Stimulated activated CD8-positive, alpha-beta memory T cell treated with anti-CD3 and anti-CD28 coated beads, Interleukin-12 subunit alpha, Interleukin-12 subunit beta, amount 100 ng/mL, for 4 hours (primary cell): Measurements from ENCODE around the gene PTPRM.
A peak's percentile ranks its signal among the peaks of the same experiment; 100 is the strongest.

ENCODE experiments used
- DNase-seq: peaks from one replicate; pipeline ENCODE4 v3.0.0-alpha.2; 2020; ENCODE audit warnings: low read depth

The PTPRM gene

DNA sequence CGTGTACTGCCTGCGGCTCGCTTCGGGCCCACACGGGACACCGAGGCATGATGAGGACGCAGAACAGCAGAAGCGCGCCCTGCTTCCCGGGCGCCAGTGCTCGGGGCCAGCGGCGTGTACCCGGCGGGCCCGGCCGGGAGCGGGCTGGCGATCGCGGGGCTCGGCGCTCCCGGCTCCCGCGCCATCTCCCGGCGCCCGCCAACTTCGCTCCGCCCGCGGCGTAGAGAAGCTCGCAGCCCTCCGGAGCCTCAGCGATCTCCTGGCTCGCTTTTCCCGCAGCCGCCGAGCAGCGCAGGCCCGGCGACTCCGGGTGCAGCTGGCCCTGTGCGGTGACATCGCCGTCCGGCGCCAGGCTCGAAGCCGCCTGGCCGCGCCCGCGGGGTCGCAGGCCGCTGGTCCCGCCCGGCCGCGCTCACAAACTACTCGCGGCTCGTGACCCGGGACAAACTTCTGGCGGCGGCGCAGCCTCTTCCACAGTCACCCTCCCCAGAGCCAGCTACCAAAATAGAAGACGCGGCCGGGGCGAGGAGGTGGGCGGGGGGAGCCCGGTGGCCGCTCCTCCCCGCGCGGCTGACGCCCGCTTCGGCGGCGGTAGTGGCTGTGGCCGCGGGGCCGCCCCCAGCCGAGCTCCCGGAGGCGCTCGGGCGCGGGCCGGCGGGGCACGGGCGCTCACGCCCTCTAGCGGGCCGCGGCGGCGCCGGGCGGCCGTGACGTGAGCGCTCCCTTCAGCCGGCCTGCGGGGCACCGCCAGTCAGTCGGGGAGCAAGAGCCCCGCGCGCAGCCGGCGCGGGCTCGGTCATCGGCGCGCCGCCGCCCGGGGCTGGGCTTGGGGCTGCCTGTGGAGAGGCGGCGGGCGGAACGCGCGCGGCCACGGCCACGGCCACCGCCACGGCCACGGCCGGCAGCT lies at the start of gene PTPRM:
Gene PTPRM, plus strand, starts transcription at position 750 of the 907 bp plus-strand sequence. CDS start 503 bp downstream, outside the sequence.
- DNase-seq, result peak; percentile 13

DNA sequence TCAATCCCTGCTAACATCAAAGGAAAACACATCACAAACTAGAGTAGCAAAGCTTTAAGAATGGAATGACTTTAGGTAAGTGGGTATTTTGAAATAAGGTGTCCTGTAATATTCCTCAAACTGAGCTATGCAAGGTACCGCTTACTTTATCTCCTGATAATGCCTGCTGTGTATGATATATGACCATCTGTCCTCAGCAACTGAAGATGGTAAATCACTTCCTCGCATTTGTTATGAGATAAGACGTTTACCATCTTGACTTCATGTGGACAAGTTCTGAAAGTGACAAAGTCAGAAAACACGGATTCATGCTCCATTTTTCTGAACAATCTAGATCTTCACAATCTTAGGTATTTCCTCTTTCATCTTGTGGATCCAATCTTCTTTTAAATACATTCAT lies 49.3 kb upstream of the PTPRM start:
- no peak for DNase-seq

DNA sequence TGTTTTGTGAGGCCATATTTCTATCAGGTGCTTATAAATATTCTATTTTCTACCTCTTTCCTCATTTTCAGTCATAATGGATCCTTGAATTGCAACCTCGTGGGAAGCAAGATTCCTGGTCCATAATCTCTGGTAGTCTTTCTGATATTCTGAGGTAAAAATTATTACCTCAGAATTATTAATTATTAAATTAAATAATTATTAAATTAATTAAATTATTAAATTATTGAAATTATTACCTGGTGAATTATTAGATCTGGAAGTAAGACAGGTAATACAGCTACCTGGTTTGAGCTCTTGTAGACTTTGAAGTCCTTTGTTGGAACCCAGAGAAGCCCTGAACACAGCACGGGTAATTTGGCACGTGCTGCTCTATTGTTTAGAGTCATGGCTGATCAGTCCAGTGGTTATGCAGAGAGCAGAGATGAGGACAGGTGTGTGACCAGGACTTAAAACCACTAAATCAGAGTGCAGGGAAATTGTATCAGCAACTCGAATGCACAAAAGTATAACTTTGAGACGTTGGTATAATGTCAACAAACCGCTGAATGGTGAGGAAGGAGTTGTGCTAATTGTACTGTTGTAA lies 46.8 kb upstream of the PTPRM start:
- DNase-seq, result no peak

DNA sequence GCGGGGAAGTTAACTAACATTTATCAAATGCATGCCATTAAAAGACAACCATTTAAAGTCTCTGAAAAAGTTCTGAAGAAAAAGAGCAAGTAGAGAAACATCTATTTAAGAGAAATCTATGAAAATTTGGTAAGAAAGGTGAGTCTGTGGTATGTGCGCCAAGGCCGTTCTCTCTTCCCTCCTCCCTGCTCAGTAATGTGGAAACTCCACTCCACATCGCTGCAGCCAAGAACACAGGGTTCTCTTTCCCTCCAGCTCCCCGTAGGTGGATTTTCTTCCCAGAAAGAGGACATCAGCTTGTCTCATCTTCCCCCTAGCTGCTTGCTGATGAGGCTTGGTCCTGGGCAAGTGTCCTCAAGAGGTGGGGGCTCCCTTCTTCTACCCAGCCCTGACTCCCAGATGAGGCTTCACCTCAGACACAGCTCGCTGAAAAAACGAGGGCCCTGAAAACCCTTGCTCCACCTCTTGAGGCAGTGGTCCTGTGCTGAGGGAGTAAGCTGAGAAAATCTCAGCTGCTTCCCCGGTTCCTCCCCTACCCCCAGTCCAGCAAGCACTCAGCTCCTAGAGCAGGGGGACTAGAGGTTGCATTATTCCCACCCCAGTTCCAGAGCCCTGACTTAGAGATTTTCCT lies 45.8 kb upstream of the PTPRM start:
- no peak for DNase-seq

DNA sequence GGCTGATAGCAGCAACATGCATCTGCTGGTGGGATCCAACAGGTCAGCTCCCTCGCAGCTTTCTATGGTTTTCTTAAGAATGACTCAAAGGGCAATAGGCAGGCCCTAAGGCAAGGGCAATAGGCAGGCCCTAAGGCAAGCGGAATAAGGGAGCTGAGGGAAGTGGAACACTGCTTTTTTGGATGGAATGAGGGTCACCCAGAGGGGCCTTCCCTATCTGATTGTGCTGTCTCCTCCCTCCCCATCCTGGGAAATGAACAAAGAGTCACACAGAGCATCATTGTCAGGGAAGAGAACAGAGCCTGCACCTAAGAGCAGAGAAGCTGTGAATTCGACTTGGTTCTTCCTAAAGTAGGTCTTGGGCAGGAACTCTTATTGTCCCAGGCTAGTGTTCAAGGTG lies 43.3 kb upstream of the PTPRM start:
- DNase-seq, result no peak

DNA sequence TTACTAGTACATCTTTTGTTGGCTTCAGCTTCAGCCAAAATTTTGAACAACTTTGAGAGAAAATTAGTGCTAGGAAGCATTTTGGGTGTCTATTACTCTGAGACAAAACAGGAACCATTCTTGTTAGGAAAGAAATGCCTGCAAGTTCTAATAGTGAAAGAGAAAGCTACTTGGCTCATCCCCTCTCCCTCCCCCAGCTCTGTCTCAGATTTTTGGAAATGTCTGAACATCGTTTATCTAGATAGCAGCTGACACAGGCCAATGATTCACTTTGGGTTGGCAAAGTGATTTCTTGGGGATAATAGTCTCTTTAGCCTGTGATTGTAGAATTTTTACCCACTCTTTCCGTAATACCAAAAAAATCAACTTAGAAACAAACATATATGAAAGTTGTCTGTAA lies 42.3 kb upstream of the PTPRM start:
- no peak for DNase-seq

DNA sequence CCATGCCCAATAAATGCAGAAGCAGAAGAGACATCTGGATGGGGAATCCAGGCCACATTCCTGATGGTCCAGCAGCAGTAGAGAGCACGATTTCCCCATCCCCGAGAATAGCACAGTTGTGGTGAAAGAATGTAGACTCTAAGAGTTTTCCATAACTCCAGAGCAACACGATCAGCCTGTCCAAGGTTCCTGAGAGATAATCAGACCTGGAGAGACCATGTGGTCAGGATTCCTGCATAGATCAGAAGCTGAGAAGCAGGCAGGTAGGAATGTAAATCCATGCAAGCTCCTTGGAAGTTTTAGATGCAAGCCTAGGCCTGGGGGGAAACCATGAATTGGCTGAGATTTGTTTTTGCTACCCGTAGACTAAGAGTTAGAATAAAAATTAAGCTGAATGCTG lies 34.2 kb upstream of the PTPRM start:
- DNase-seq, result no peak

DNA sequence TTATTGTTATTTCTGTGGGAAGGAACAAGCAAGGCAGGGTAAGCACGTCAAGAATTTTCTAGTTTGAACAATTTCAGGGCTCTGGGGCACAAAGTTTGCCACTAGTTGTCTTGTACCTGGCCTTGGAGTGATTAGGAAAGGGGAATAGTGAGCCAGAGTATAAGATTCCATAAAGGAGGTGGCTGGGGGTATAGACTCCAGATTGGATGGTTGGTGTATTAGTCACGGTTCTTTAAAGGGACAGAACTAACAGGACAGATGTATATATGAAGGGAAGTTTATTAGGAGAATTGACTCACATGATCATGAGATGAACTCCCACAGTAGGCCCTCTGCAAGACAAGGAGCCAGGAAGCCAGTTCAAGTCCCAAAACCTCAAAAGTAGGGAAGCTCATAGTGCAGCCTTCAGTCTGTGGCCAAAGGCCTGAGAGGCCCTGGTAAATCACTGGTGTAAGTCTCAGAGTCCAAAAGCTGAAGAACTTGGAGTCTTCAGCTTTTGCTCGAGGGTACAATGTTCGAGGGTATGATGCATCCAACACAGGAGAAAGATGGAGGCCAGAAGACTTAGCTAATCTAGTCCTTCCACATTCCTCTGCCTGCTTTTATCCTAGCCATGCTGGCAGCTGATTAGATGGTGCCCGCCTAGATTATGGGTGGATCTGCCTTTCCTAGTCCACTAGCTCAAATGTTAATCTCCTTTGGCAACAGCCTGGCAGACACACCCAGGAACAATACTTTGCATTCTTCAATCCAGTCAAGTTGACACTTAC lies 31.5 kb upstream of the PTPRM start:
- DNase-seq, result no peak

DNA sequence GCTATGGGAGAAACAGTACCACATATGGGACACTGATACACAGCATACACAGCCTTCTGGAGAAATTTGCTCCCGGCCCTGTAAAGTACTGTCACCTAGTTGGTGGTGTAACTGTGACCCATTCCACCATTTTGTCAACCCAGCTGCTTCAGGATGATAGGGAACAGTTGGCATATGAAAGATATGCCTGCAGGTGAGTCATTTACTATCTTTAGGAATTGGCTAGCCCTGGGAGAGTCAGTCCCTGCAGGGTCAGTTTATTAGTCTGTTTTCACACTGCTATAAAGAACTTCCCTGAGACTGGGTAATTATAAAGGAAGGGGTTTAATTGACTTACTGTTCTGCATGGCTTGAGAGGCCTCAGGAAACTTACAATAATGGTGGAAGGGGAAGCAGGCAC lies 30.0 kb upstream of the PTPRM start:
- no peak for DNase-seq

DNA sequence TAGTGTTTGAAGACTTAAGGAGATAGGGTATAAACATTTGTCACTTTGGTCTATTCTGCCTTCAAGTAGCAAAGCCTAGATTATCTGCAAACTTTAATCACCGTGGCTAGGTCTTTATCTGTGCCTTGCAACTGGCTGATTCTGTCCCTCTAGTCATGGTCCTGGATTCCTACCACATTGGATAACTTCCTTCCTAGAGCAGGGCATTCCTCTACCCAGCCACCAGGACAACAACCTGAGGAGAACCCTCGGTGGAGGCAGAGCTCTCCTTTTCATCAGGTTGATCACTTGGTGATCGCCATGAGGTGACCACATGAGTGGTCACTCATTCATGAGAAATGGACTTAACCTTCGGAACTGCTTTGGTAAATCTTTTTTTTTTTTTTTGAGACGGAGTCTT lies 25.3 kb upstream of the PTPRM start:
- DNase-seq, result no peak

DNA sequence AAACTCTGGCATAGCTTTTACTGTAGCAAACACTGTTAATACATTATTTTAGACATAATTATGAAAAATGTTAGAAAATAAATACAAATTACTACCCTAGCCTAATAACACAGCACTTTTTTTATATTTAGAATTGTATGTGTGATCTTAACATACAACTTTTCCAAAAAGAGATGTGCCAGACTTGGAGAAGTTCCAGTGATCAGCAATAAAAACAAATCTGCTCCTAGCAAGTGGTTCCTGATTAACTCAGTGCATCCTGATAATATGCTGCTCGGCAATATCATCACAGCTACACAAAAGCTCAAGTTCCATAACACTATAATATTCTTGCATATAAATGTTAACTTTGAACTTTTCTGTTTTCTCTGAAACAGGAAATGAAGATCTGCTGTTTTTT lies 22.4 kb upstream of the PTPRM start:
- no peak for DNase-seq

DNA sequence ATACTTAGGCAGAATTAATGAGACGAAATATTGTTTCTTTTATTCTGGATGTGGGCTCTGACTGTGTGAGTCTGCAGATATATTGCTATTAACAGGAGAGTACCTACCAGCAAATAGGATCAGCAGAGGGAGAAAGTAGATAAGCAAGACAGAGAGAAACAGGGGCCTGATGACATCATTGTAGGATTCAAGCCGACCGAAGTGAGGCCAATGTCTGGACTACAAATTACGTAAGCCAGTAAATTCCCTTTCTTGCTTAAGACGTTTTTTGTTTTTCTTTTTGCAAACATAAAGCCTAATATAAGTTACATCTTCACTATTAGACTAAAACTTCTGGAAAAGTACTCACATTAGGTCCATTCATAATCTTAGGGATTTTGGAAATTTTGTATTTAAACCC lies 21.4 kb upstream of the PTPRM start:
- no peak for DNase-seq

DNA sequence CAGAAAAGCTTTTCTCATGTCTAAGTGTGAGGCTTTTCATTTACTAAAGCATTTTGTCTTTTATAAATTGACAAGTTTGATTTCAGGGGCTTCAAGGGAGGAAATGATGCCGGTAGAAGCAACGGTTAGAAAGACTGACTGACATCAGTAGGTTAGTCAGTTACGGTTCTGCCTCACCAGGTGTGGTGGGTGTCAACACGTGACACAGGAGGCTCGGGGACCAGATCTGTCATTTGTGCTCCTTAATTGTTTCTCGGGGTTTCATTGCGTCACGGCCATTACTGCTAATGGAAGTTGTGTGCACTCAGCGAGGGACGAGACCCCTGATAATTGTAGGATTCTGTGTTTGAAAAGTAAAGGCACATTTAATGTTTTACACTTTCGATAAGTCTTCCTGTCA lies 18.9 kb upstream of the PTPRM start:
- DNase-seq, result no peak

DNA sequence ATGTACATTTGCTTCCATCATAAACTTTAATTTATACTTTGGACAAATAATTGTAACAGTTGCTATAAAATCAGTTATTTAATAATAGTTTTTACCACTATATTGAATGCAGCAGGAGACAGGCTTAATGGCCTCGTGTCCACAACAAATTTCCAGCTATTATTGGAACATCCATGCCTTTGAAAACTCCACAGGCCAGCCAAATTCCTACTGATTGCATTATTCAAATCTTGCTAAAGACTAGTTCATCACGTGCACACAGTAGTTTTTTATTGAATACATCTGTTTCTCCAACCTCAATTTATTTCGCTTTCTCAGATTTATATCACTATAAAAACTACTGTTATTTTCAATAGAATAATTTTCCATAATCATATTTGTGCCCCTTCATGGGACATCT lies 18.4 kb upstream of the PTPRM start:
- DNase-seq, result no peak

DNA sequence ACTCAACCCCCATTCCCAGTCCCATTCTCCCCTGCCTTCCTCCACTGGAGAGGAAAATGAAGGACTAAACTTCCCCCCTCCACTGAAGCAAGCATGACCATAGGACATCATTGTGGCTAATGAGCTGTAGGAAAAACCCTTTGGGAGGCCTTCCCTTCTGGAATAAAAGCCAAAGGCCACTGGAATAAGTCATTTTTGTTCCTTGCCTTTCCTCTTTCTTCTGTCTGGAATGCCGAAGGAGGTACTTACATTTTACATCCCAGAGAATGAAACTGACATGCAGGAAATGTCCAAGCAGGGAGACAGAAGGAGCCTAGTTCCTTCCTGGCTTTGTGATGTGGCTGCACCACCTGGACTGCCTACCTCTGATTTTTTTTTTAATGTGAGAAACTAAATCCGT lies 9.1 kb upstream of the PTPRM start:
- no peak for DNase-seq

DNA sequence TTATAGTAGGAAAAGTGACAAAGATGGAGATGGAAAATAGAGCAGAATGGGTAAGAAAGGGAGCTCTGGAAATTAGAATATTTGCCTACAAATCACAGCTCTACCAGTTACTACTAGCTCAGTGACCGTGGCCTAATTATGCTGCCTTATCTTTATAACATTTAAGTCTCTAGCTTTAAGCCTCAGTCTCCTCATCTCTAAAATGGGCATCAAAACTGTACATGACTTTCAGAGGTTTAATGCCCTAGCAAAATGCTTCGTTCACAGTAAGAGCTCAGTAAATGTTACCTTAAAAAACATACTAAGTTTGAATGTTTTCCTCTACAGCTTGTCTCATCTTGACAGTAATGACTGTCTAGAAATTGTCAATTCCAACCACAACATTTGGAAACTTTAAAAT lies 8.3 kb upstream of the PTPRM start:
- no peak for DNase-seq

DNA sequence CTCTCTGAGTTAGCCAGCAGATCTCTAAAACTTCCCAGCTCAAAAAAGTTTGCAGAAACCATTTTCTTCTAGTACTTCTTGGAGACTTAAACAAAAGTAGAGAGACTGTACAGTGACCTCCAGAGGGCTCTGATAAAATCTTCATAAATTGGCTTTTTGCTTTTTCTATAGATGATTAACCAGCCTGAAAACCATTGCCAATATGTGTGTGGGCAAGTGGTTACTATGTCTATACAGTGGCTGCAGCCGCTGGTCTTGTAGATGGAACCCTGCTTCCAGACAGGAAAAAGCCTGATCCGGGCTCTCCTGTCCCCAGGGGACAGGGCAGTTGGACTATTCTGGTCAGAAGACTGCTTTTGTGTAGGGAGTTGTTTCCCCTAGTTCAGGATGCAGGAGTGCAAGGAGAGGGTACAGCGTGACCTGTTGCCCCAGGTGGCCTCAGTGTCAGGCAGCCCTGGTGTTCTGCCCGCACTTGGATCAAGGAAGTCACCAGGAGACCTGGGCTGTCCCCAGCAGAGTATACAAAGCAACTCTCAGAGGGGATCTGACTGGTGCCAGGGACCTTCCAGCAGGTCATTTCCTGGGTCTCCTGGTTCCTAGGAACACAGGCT lies 7.3 kb upstream of the PTPRM start:
- DNase-seq, result no peak

DNA sequence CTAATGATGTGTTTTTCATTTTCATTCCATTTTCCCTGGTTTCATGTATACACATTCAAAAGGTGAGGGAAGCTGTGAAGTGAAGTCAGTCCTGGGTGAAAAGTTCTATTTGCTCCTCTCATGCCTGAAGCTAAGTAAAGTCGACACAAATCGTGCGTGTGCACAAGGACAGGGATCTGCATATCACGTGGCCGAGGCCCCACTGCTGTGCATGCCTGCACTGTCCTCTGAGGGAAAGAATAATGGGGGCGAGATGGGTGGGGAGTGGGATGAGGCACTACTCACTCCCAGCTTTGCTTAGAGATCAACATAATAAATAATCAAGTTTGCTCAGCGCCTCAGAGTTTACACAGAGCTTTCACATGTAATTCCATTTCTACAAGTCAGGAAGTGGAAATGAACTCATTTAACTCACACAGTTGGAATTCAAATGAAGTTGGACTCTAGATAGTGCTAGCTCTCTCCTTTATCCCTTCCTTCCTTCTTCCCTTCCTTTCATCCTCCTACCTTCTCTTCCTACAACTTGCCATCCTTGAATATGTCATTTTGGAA lies 5.1 kb upstream of the PTPRM start:
- no peak for DNase-seq

DNA sequence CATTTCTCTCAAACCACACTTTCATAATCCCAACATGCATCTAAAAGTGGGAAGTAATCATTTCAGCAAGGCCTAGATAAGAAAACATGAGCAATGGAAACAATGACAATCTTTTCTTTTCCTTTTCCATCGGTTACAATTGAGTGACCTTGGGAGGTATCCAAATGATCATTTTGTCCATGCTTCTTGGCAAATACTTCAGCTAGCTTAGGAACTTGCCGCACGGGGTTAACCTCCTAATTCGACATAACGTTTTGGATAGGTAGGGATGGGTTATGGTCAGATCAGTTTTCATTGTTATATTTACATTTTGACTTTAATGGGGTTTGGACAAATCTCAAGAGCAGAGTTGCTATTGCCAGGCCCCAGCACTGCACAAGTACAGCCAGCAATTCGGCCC lies 4.6 kb upstream of the PTPRM start:
- no peak for DNase-seq

DNA sequence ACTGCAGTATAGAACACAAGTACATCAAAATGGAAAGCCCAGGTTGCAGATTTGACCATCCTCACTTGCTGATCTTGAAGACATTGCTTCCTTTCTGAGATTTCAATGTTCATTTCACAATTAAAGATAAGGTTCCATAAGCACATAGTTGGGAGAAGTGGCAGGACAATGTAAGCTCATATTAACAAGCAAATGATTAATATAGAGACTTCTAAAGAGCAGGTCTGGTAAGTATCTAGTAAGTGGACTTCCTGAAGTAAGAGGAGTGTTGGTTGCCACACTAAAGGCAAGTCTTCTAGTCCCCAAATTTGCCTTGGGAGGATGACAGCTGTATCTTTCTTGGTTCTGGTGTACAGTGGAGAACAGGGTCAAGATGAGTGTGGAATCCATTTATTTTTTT lies 1.4 kb upstream of the PTPRM start:
- DNase-seq, result no peak

DNA sequence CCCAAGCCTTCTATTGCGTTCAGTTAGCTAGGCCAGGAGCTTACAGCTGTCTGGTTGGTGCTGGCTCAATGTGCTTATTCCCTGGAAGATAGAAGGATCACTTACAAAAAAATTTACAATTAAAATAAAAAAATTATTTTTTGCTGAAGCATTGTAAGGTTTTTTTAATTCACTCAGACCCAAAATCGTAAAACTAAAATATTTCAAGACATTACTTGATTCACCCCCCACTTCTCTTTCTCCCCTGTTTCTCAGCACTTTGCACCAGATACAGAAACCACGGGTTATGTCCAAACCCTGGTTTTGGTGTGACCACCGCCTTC lies 911 bp upstream of the PTPRM start:
- no peak for DNase-seq
